ENCODE data around the gene CDK5RAP2.

Gene CDK5RAP2

GRCh38 chr9:120377268-120378159 is 202.5 kb downstream of the CDK5RAP2 start:
- DNase-seq = no peak

DNA sequence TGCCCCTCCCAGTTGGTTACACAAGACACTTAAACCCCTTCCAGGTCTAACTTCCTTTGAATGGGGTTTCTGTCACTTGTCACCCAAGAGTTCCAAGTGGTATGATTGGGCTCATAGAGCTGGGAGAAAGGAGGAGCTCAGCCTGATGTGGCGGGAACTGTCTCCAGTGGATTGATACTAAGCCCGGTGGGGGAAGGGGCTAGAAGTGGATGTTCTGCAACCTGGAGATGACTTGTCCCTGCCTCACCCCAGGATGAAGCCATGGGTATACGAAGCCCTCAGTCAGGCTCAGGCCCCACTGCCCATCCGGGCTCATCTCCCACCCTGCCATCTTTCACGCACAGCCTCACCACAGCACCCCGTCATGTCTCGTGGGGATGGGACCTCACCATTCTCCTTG is 203.9 kb downstream of the CDK5RAP2 start:
- DNase-seq = no peak

DNA sequence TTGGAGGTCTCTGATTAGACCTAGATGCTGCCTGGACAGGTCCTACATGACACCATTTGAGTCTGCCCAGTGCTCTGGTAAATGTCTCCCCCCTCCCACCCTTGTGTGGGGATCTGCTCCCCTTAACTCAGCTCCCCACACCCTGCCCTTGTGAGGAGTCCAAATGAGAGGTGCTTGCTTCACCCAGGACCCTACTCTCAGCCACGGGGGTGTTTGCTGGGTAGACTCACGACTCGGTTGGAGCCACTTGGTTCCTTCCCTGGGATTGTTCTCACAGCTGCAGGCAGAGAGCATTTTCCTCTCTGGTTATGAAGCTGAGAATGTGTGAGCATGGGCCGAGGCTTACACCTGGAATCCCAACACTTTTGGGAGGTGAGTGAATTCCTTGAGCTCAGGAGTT is 204.7 kb downstream of the CDK5RAP2 start:
- no peak for DNase-seq

DNA sequence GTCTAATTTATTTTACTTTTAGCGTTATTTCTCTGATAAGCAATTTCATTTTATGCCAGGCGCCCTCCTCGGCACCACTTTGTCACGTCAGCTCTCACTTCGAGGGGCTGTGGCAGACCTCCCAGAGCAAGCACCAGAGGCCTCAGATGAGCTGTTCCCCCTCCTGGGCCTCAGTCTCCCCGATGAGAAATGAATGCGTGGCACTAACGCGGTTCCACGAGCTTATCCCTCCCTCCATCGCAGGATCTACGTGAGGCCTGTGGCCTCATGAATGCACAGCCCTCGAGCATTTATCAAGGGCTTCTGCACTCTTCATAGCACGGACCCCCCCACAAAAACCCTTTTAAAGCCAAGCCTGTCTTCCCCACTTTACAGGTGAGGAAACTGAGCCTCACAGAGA is 205.2 kb downstream of the CDK5RAP2 start:
- no peak for DNase-seq

DNA sequence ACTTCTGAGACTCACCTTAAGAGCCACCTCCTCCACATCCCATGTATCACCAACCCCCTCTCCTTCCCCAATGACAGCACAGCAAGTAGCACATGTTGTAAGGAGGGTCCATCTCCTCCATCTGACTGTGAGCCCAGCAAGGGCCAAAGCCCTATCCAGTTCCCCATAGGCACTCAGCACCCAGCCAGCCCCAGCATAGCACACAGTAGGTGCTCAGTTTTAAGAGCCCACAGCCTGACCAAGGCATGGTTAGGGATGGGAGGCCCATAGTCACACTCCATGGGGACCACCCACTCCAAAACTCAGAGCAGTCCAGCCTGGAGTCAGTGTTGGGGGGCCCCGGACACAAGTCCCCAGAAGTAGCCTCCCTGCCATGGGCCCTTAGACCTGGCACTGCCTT is 205.7 kb downstream of the CDK5RAP2 start:
- DNase-seq = no peak

DNA sequence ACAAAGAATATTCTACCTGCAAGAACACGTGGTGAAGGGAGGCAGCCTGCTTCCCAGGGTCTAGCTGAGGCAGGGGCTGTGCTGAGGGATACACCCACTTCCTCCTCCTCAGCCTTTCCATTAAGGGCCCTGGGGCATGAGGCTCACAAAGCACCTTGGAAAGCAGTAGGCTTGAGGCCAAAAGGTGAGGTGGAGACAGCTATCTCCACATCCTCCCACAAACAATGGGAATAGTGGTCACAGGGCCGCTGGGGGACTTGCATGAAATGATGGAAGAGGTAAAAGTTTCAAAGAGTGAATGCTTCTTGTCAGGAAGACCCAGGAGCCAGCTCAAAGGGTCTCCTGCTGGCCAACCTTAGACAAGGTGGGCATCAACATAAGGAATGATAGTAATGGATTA is 207.9 kb downstream of the CDK5RAP2 start:
- no peak for DNase-seq

DNA sequence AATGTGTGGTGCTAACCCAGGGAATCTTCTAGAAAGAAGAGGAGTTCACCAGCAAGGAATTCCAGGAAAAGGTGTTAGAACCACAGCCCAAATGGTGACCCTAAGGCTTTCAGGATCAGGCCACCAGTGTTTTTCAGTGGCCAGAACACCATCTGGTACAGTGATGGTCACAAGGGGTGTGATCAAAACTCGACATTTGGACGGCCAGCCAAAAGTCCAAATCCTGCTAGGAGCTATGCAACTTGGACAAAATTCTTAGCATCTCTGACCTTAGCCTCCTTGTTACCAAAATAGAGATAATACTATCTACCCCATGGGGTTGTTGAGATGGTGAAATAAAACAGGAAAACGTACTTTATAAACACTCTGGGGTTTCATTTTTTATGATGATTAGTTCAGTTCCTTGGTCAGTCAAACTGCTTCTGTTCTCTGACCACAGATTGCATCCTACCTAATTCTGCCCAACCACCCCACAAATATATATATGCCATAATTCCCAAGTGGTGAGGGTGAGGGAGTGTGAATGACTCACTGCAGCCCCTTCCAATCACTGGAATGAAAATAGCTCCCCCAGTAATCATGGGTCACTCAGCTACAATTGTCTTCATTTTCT is 210.3 kb downstream of the CDK5RAP2 start:
- DNase-seq = no peak

GRCh38 chr9:120368799-120369198 is 211.2 kb downstream of the CDK5RAP2 start:
- DNase-seq = no peak

DNA sequence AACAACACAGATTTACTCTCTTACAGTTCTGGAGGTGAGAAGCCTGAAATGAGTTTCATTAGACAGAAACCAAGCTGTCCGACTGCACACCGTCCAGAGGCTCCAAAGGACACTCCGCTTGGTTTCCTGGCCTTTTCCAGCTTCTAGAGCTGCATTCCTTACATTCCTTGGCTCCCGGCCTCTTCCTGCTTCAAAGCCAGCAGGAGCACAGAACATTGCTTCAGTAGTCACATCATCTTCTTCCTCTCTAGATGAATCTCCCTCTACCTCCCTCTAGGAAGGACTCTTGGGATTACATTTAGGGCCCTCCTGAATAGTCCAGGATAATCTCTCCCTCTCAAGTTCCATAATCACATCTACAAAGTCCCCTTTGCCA is 213.3 kb downstream of the CDK5RAP2 start:
- no peak for DNase-seq

GRCh38 chr9:120365386-120365785 is 214.6 kb downstream of the CDK5RAP2 start:
- no peak for DNase-seq

- DNase-seq = no peak
Observed at GRCh38 chr9:120363697-120364096, 216.3 kb downstream of the CDK5RAP2 start.

- DNase-seq = no peak
Observed at GRCh38 chr9:120362446-120362845, 217.5 kb downstream of the CDK5RAP2 start.

- DNase-seq = no peak
Observed at GRCh38 chr9:120361551-120361950, 218.4 kb downstream of the CDK5RAP2 start.

- no peak for DNase-seq
Observed at GRCh38 chr9:120360510-120360909, 219.5 kb downstream of the CDK5RAP2 start.

GRCh38 chr9:120360046-120360445 is 219.9 kb downstream of the CDK5RAP2 start:
- DNase-seq = no peak

- DNase-seq = no peak
Observed at GRCh38 chr9:120358877-120359276, 221.1 kb downstream of the CDK5RAP2 start.

DNA sequence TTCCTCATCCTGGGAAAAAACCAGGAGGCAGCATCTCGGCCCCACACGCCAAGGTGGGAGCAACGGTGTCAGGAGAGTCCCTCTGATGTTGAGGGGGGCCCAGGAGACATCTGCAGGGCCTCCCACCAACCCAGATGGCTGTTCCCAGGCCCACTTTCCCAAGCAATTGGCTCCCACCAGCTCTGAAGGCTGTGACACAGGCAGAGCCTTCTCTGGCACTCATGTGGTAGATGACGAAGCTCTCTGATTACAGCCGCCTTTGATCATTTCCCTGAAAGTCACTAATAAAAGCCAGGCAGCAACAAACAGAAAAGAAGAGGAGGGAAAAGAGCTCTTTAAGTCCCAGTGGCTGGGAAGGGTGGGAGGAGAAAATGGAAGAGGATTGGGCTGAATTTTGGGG is 226.5 kb downstream of the CDK5RAP2 start:
- no peak for DNase-seq

- no peak for DNase-seq
Observed at GRCh38 chr9:120351106-120351505, 228.9 kb downstream of the CDK5RAP2 start.

GRCh38 chr9:120350596-120350995 is 229.4 kb downstream of the CDK5RAP2 start:
- no peak for DNase-seq

- DNase-seq = peak; percentile 54
Observed at GRCh38 chr9:120348951-120349429, 231.0 kb downstream of the CDK5RAP2 start.

DNA sequence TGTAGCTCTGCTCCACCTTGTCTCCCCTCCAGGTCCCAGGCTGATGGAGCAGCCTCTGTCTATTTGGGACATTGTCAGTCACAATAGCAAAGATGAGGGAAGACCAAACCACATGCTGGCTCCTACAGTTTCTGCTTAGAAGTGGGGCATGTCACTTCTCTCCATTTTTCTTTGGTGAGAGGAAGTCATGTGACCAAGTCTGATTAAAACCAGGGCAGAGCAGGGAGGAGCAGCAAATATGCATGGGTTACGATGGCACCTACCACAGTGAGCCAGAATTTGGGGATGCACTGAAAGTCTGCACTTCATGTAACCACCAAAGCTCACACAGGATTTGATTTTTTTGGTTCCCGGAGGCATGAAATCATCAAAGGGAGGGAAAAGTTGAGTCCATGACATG is 234.6 kb downstream of the CDK5RAP2 start:
- no peak for DNase-seq

- no peak for DNase-seq
Observed at GRCh38 chr9:120344230-120344629, 235.7 kb downstream of the CDK5RAP2 start.

- no peak for DNase-seq
Observed at GRCh38 chr9:120343416-120343815, 236.6 kb downstream of the CDK5RAP2 start.

All from COR-L47 (cell line).